Activated naive CD8-positive, alpha-beta T cell treated with anti-CD3 and anti-CD28 coated beads, Interleukin-2, amount 50 U/mL, for 24 hours (primary cell): ENCODE data around the gene MAML2.

ENCODE experiments used
- ATAC-seq: fragments of 150-1000 bp; cut with Tn5 transposase; one replicate; pipeline ENCODE4 v1.10.0; 2021
- DNase-seq: peaks from one replicate; pipeline ENCODE4 v3.0.0; 2021
- H3K27ac Mint-ChIP-seq: one replicate; pipeline ENCODE4 v1.8.0; 2021; ENCODE audit warnings: mild to moderate bottlenecking, mixed read lengths
- H3K27me3 Mint-ChIP-seq: one replicate; pipeline ENCODE4 v1.8.0; 2021; ENCODE audit warnings: mixed read lengths
- H3K36me3 Mint-ChIP-seq: one replicate; pipeline ENCODE4 v1.8.0; 2021; ENCODE audit warnings: low read depth, mixed read lengths
- H3K4me1 Mint-ChIP-seq: one replicate; pipeline ENCODE4 v1.8.0; 2021; ENCODE audit warnings: mixed read lengths
- H3K4me3 Mint-ChIP-seq: one replicate; pipeline ENCODE4 v1.8.0; 2021; ENCODE audit warnings: mild to moderate bottlenecking, moderate library complexity, mixed read lengths
- H3K9me3 Mint-ChIP-seq: one replicate; pipeline ENCODE4 v1.8.0; 2021; ENCODE audit warnings: mixed read lengths

Gene MAML2

DNA sequence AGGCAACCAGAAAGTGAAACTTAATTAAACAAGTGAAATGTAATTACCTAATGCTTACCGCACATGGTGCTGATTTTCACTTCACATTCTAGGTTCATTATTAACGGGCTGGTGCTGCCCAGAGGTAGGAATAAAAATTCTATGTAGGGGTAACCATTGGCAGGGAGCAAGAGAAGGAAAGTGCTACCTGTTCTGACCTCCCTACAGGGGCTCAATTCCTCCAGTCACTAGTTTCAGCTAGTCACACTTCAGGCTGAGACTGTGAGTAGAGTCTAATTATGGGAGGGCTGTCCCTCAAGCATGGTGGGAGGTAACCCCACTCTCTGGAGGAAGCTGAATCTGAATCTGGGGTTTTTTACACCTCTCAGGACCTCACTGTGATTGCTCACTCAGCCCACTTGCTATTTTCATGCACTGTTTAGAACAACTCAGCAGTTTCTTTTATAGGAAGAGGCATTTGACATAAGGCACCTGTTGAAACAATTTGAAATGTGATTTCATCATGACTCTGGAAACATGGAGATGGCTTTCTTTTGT, 75.4 kb downstream of the MAML2 start:
- Mint-ChIP-seq H3K9me3 (peaks cover 30% of the 10 kb centered on the region), H3K4me3 (peak overlapping the region; percentile 54), H3K4me1 (peaks cover 84% of the 10 kb centered on the region), H3K27ac (peak overlapping the region; percentile 70), H3K36me3 (peaks cover 56% of the 10 kb centered on the region), H3K27me3 (no peaks in the 10 kb centered on the region)
- DNase-seq: peak; percentile 46
- peak; percentile 99 for ATAC-seq

DNA sequence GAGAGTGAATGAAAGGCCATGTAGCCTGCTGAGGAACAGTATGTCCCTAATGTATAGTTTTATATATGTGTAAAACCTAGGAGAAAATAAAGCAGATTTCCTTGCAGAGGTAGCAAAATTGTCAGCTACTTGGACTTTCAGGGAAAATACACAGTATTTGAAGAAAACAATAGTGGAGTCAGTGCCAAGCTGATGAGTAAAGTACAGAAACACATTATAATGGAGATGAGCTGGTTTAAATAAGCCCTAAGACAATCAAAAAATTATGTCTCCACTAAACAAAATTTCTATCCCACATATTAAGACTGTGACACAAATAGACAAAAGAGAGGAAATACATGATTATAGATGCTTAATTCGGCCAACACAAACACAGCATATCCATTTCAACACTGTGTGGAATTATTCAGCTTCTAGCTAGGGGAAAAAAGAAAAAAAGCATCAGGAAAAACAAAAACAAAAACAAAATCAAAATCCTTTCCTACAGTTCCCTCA, 75.9 kb downstream of the MAML2 start:
- DNase-seq: no peak
- H3K4me1 Mint-ChIP-seq: peaks cover 80% of the 10 kb centered on the region
- H3K9me3 Mint-ChIP-seq: peaks cover 29% of the 10 kb centered on the region
- H3K4me3 Mint-ChIP-seq: peak overlapping the region; percentile 54
- no peak for ATAC-seq
- peak overlapping the region; percentile 70 for H3K27ac Mint-ChIP-seq
- H3K27me3 Mint-ChIP-seq: no peaks in the 10 kb centered on the region
- H3K36me3 Mint-ChIP-seq: peaks cover 53% of the 10 kb centered on the region

DNA sequence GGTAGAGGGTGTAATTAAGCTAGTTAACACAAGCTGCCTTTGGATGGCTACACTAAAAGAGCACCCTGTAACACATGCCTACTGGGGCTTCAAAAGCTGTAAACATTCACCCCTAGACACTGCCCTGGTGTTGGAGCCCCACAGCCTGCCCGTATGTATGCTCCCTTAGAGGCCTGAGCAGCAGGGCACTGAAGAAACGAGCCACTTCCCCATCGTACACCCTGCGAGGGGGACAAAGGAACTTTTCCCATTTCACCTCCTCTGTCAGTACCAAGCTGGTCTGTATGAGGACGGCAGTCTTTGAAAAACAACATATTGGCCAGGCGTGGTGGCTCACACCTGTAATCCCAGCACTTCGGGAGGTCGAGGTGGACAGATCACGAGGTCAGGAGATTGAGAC, 77.0 kb downstream of the MAML2 start:
- H3K9me3 Mint-ChIP-seq: peaks cover 19% of the 10 kb centered on the region
- peak overlapping the region; percentile 70 for H3K27ac Mint-ChIP-seq
- ATAC-seq (no peak), DNase-seq (no peak)
- H3K4me1 Mint-ChIP-seq: peaks cover 83% of the 10 kb centered on the region
- H3K36me3 Mint-ChIP-seq: peaks cover 42% of the 10 kb centered on the region
- no peak overlapping the region for H3K4me3 Mint-ChIP-seq
- no peaks in the 10 kb centered on the region for H3K27me3 Mint-ChIP-seq

DNA sequence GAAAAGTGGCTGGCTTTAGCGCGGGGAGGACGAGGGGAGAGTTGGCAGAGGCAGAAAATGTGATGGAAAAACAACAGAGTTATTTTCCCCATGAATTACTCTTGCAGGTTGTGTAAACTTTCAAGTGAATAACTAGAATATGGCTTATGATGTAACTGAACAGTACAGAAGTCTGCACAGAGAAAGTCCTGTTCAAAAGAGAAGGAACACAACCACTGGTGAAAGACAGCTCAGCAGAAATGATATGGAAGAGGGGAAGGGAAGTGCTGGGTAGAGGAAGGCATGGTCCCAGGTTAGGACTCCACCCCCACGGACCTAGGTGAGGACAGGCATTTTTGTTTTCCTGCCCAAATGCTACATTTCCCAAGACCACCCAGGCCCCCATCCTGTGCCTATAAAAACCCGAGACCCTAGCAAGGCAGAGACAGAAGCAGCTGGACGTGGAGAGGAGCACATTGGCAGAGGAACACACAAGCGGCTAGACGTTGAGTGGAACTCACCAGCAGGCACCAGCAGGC, 77.7 kb downstream of the MAML2 start:
- Mint-ChIP-seq H3K4me3 (no peak overlapping the region), H3K4me1 (peaks cover 89% of the 10 kb centered on the region), H3K36me3 (peaks cover 39% of the 10 kb centered on the region), H3K27me3 (no peaks in the 10 kb centered on the region), H3K9me3 (peaks cover 15% of the 10 kb centered on the region), H3K27ac (peak overlapping the region; percentile 40)
- no peak for ATAC-seq
- no peak for DNase-seq

DNA sequence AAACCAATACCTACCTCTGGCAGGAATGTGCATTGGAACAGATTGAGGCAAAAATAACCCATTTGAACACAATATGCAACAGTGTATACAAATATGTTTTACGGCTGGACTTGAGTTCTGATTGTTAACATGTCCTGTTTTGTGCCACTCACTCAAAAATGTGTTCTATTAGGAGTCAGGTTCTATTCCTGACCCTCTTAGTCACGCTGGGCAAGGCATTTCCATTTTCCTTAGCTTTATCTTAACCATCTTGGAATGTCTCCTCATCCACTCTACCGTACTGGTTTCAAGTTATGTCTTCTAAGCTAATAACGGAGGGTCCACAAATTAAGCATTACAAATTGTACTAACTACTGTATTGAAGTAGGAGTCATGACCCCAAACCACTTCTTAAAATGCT, 78.6 kb downstream of the MAML2 start:
- Mint-ChIP-seq H3K4me1 (peaks cover 92% of the 10 kb centered on the region), H3K9me3 (peaks cover 9% of the 10 kb centered on the region), H3K27ac (no peak overlapping the region), H3K36me3 (peaks cover 31% of the 10 kb centered on the region), H3K27me3 (no peaks in the 10 kb centered on the region), H3K4me3 (no peak overlapping the region)
- ATAC-seq (no peak), DNase-seq (no peak)

DNA sequence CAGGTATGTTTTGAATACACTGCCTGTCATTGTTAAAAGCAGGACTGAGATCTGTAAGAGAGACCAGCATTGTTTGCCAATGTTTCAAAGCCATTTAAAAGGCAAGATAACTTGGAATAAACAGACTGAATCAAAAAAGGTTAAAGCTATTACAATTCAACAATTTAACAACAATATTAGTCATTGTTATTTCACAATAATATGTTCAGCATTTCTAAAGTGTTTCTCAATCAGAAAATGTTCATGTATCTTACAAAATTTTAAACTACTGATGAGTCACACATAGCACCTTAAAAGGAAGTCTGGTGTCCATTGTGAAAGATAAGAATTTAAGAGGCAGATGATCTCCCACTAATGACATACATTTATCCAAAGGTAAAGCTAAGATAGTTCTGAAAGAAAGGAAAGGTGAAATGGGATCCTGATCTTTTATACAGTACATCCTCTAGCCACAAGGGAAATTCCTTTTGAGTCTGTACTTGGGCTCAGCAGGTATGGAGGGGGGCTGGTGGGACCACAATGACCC, 79.7 kb downstream of the MAML2 start:
- no peak overlapping the region for H3K27ac Mint-ChIP-seq
- DNase-seq: no peak

DNA sequence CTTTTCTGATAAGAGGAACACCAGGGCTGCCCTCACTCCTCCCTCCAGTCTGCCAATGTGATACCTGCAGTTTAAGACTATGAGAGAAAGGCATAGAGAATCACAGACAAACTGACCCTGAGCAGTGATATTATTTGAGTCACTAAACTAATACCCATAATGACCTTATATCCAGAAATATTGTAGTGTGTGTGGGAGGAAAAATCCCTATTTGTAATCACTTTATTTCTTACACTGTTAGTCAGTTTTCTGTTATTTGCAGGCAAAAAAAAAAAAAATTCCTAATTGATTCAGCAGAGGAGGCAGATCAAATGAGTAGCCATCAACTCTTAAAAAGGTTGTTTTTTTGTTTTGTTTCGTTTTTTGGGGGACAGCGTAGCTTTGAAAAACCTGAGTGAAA, 82.5 kb downstream of the MAML2 start:
- Mint-ChIP-seq H3K4me1 (peaks cover 90% of the 10 kb centered on the region), H3K4me3 (no peak overlapping the region), H3K9me3 (no peaks in the 10 kb centered on the region), H3K27me3 (no peaks in the 10 kb centered on the region), H3K36me3 (peaks cover 24% of the 10 kb centered on the region), H3K27ac (peak overlapping the region; percentile 38)
- ATAC-seq (no peak), DNase-seq (no peak)

More for the DNA sequence above, 79.7 kb downstream of the MAML2 start:
- no peak overlapping the region for H3K4me3 Mint-ChIP-seq
- ATAC-seq: no peak
- no peaks in the 10 kb centered on the region for H3K9me3 Mint-ChIP-seq
- peaks cover 21% of the 10 kb centered on the region for H3K36me3 Mint-ChIP-seq
- H3K27me3 Mint-ChIP-seq: no peaks in the 10 kb centered on the region
- H3K4me1 Mint-ChIP-seq: peaks cover 92% of the 10 kb centered on the region

DNA sequence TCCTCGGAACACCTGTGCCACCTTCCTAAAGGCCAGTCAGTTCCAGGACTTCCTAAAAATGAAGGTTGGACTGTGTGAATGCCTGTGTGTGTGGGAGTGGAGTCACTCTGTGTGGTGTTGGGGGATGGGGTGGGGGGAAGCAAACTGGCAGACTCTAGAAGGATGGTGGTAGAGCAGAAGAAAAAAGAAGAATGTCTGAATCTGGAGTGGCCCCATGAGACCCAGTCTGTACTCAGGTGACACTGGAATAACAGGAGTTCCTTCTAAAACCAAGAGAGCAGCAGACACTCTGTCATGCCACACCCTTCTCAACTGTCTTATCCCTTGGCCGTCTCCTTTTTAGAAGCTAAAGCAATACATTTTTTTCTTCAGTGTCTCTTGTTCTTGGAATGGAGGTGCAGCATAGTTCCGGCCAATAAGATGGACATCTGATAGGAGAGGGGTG, 82.9 kb downstream of the MAML2 start:
- H3K36me3 Mint-ChIP-seq: peaks cover 21% of the 10 kb centered on the region
- ATAC-seq: no peak
- peak overlapping the region; percentile 38 for H3K27ac Mint-ChIP-seq
- peak overlapping the region; percentile 9 for H3K4me3 Mint-ChIP-seq
- no peaks in the 10 kb centered on the region for H3K27me3 Mint-ChIP-seq
- peaks cover 90% of the 10 kb centered on the region for H3K4me1 Mint-ChIP-seq
- DNase-seq: no peak
- no peaks in the 10 kb centered on the region for H3K9me3 Mint-ChIP-seq

DNA sequence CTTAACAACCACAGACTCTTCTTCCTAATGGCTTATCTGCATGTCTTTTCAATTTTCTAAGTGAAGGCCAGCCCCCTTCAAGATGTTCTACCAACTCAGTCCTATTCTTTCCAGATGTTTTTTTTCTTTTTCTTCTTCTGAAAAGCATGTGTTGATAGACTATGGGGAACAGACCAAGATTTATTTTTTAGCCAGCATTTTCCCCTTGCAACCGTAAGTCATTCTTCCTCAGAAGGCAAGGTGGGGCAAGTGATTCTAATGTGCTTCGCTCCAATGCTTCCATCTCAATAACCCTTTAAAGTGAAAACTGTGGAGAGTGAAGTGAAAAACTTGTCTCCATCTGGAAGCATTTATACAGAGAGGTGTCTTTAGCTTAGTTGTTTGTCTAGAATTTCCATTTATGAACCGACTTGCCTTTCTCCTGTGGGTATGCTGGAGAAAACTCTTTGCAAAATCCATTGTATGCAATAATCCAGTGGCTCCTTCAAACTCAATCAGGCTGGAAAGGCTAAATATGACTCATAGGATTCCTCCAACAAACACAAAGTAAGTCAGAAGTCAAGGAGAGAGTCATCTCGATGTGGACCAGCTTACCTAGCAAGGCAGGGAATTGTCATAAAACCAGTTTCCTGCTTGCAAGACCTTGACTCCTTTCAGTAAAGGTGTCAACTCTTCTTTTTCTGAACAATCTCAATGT, 83.7 kb downstream of the MAML2 start:
- Mint-ChIP-seq H3K4me3 (peak overlapping the region; percentile 10), H3K4me1 (peaks cover 89% of the 10 kb centered on the region), H3K27me3 (no peaks in the 10 kb centered on the region), H3K9me3 (no peaks in the 10 kb centered on the region), H3K36me3 (peaks cover 16% of the 10 kb centered on the region), H3K27ac (peak overlapping the region; percentile 94)
- DNase-seq: no peak
- no peak for ATAC-seq

DNA sequence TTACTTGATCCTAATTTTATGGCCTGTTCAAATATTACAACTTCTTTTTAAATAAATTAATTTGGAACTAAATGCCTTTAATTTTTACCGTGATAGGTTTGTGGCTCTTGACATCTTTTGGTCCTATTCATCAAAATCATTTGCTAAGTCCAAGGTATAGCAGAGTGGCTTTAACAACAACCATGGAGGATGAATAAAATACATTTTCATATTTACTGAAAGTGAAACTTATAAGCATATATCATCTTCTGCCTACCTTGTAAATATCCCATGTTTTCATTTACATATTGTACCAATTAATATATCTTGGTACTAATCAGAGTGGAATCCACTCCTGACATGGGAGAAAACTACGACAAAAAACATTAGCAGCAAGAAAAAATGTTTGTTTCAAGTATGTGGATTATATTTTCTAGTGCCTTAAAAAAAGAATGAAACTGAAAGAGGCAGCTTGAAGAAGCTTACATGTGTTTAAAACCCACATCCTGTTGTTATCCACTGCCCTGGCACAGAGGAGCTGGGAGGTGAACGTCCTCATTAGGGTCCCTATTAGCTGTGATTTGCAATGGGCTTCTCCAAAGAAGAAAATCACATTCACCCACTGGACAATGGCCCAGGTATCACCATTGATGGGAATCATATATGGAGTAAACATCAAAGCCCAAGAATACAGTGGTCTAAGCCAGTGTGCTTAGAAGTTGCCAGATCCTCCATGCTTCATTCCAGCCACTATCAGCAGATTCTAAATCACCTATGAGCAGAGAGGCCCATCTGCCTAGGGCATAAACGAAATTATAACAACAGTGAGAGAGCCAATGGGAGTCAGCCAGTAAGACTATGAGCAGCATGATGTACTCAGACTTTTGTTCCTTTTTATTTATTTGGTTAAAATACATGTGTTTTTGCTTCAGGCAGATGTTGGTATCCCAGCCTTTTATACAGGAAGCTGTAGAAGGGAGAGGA, 84.7 kb downstream of the MAML2 start:
- peak overlapping the region; percentile 73 for H3K4me3 Mint-ChIP-seq
- H3K4me1 Mint-ChIP-seq: peaks cover 89% of the 10 kb centered on the region
- H3K36me3 Mint-ChIP-seq: peaks cover 16% of the 10 kb centered on the region
- DNase-seq (no peak), ATAC-seq (peak; percentile 71)
- no peaks in the 10 kb centered on the region for H3K27me3 Mint-ChIP-seq
- H3K9me3 Mint-ChIP-seq: no peaks in the 10 kb centered on the region
- peak overlapping the region; percentile 94 for H3K27ac Mint-ChIP-seq

DNA sequence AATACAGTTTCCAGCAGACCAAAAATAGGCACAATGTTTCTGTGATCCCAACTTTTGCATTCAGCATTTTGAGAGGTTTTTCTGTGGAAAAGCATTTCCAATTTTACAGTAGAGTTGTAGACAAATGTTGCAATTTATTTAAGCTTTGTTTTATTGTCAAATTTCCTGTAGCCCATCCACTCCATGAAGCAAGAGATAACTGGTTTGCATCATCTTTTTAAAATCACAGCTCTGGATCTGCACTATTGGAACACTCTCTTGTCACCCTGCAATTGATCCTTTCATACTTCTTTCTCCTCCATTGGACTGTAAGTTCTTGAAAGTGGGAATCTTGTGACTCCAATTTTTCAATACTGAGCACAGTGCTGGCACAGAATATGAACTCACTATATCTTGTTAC, 86.0 kb downstream of the MAML2 start:
- Mint-ChIP-seq H3K27ac (peak overlapping the region; percentile 94), H3K4me1 (peaks cover 93% of the 10 kb centered on the region), H3K27me3 (no peaks in the 10 kb centered on the region), H3K36me3 (peaks cover 15% of the 10 kb centered on the region), H3K9me3 (no peaks in the 10 kb centered on the region), H3K4me3 (peak overlapping the region; percentile 73)
- no peak for ATAC-seq
- DNase-seq: no peak

DNA sequence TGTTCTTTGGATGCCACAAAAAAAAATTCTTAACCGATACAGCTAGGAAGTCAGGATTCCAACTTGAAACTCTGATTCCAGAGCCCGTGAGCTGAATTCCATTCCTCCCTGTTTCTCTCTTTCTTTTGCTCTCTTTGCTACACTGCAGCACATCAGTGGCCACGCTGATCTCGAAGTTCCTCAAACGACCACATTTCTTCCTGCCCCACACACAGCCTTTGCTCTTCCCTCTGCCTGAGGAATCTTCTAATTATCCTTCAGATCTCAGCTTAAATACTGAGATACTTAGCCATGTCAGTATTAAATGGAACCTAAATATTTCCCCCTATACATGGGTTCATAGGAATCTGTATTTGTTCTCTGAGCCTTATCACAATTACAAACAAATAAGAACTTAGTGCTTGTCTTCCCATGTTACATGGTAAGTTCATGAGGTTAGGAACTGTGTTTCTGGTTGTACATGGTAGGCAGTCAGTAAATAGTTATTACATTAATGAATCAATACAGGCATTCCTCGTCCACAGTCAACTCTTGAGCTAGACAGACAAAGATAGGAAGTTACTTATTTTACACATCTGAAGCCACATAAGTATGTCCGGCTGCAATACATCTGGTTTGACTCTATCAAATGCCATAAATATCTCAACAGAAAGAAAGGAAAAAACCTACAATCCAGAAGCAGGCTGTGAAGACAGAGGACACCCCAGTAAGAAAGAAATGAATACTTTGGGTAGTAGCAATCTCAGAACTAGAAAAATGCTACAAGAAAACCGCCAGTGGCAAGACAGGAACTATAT, 86.6 kb downstream of the MAML2 start:
- peak overlapping the region; percentile 94 for H3K27ac Mint-ChIP-seq
- ATAC-seq (no peak), DNase-seq (no peak)
- H3K4me1 Mint-ChIP-seq: peaks cover 92% of the 10 kb centered on the region
- no peaks in the 10 kb centered on the region for H3K27me3 Mint-ChIP-seq
- peaks cover 16% of the 10 kb centered on the region for H3K36me3 Mint-ChIP-seq
- H3K9me3 Mint-ChIP-seq: no peaks in the 10 kb centered on the region
- peak overlapping the region; percentile 73 for H3K4me3 Mint-ChIP-seq

DNA sequence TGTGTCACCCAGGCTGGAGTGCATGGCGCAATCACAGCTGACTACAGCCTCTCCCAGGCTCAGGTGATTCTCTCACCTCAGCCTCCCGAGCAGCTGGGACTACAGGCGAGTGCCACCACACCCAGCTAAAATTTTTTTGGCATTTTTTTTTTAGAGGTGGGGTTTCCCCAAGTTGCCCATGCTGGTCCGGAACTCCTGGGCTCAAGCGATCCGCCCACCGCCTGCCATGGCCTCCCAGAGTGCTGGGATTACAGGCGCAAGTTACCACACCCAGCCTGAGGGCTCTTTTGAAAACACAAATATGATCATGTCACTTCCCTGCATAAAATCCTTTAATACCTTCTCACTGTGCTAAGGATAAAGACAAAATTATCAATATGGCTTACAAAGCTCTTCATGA, 88.1 kb downstream of the MAML2 start:
- H3K36me3 Mint-ChIP-seq: peaks cover 13% of the 10 kb centered on the region
- H3K27ac Mint-ChIP-seq: peak overlapping the region; percentile 94
- no peaks in the 10 kb centered on the region for H3K27me3 Mint-ChIP-seq
- H3K4me1 Mint-ChIP-seq: peaks cover 90% of the 10 kb centered on the region
- ATAC-seq: no peak
- no peak for DNase-seq
- H3K9me3 Mint-ChIP-seq: no peaks in the 10 kb centered on the region
- peak overlapping the region; percentile 75 for H3K4me3 Mint-ChIP-seq
